Body of pancreas (tissue), 4 donors: ENCODE results near the gene SGMS1. TPM values are rescaled to one million over a fixed set of nuclear protein-coding genes. Genes with fewer than 3 reads are reported as not detected.

Source experiments
- ATAC-seq: fragments of 150-250 bp; one replicate; pipeline ENCODE4 v1.9.1; 2016
- DNase-seq, 4 donors: peaks; one replicate each; pipeline ENCODE4 v3.0.0-alpha.2; 2019
- H3K27ac ChIP-seq, 4 donors: fragments of 200-600 bp; sonication (generic); 1 replicate in 3 of 4; 2 replicates in 1 of 4; pipeline versions ENCODE4 v1.5.1 to v1.6.1; 2016 to 2019; ENCODE audit warnings: mild to moderate bottlenecking in 1 of 4, mixed read lengths in 1 of 4, moderate library complexity in 1 of 4
- H3K27me3 ChIP-seq, 2 donors: fragments of 200-600 bp; sonication (generic); one replicate each; pipeline ENCODE4 v1.6.0; 2016; ENCODE audit warnings: mild to moderate bottlenecking in 1 of 2
- H3K36me3 ChIP-seq, 2 donors: fragments of 200-600 bp; sonication (generic); replicated peaks in 1 of 2; 2 replicates each; pipeline ENCODE4 v1.5.1; 2016; ENCODE audit warnings: low read depth in 2 of 2; ENCODE audit not compliant: insufficient read depth in 1 of 2
- H3K4me1 ChIP-seq: fragments of 200-600 bp; sonication (generic); one replicate; pipeline ENCODE4 v1.6.0; 2016
- H3K4me3 ChIP-seq, 2 donors: fragments of 200-600 bp; sonication (generic); 1 replicate in 1 of 2; 2 replicates in 1 of 2; pipeline ENCODE4 v1.5.1; 2016 to 2019
- H3K9me3 ChIP-seq, 3 donors: fragments of 200-600 bp; sonication (generic); 1 replicate in 2 of 3; 2 replicates in 1 of 3; pipeline ENCODE4 v1.5.1; 2016
- POLR2A ChIP-seq, 3 donors: fragments of 450-650 bp; IDR thresholded peaks; one replicate each; pipeline ENCODE4 v1.6.1; 2016; ENCODE audit warnings: antibody characterized with exemption in 3 of 3, mild to moderate bottlenecking in 2 of 3
- WGBS, 2 donors: methylation state at CpG; one replicate each; pipeline ENCODE4 v1.1.5; 2017; 5-methylcytosine and 5-hydroxymethylcytosine counted together
- intact Hi-C: fragments of 100-400 bp; cut with DNase I; formaldehyde crosslinking; loops from one replicate; pipeline ENCODE4 v1.15.1; 2023
- total RNA-seq, 2 donors: library from RNA; depleted of rRNA; stranded (reverse); fragments of >200 nt; gene quantifications; one replicate each; pipeline ENCODE4 v1.1.0, GENCODE V29; 2016
- TF ChIP-seq, protein P1 (sequence below), 7 experiments: fragments of 450-650 bp in 4 of 7; fragments of 200-600 bp in 3 of 7; sonication (generic) in 3 of 7; IDR thresholded peaks; one replicate each; pipeline ENCODE4 v1.5.1; 2016 to 2019; ENCODE audit warnings: antibody characterized with exemption in 7 of 7

SGMS1 gene
- total RNA-seq, 2 donors from 2014 or later = 46.2 to 68.9 TPM

DNA sequence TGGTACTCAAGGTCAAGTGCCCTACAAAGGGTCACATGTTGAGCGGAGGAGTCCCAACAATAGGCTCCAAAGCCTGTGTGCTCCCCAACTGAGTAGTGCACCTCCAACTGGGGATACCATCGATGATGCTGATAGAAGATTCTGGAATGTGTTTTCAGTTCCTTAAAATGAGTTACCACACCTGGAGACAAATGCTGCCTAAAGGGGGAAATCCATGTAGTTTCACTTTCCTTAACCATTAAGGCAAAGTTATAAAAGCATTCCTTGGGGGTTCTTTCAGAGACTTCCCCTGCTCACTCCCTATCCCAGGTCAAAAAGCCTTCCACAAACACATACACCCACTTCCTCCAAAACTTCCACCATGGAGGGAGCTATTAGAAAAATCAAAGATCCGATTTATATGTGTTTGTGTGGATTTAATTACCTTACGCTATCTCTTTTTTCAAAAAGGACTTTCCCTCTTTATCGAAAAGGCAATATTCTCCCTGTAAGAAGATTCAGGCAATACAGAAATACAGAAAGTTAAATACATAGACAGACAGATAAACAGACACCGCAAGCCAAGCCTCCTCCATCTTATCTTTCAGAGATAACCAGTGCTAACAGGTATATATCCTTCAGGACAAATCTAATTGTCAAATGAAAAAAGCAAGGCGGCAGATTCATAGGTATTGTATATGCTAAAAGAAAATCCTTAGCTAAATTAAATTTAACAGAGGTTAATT is 236.6 kb downstream of the SGMS1 start:
- intact Hi-C loops = no loop called here
- WGBS, 2 donors = 80 to 84% methylated on average over 7 of the region's 7 CpGs
- TF ChIP-seq POLR2A (IDR thresholded peaks at IDR 0.05) = no peak
- TF ChIP-seq, protein P1, sequence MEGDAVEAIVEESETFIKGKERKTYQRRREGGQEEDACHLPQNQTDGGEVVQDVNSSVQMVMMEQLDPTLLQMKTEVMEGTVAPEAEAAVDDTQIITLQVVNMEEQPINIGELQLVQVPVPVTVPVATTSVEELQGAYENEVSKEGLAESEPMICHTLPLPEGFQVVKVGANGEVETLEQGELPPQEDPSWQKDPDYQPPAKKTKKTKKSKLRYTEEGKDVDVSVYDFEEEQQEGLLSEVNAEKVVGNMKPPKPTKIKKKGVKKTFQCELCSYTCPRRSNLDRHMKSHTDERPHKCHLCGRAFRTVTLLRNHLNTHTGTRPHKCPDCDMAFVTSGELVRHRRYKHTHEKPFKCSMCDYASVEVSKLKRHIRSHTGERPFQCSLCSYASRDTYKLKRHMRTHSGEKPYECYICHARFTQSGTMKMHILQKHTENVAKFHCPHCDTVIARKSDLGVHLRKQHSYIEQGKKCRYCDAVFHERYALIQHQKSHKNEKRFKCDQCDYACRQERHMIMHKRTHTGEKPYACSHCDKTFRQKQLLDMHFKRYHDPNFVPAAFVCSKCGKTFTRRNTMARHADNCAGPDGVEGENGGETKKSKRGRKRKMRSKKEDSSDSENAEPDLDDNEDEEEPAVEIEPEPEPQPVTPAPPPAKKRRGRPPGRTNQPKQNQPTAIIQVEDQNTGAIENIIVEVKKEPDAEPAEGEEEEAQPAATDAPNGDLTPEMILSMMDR (IDR thresholded peaks at IDR 0.05) = no peak
- Histone ChIP-seq H3K9me3 (no peaks in the 10 kb centered on the region), H3K27ac (no peak overlapping the region), H3K4me3 (no peak overlapping the region), H3K36me3 (no peaks in the 10 kb centered on the region), H3K27me3 (no peaks in the 10 kb centered on the region), H3K4me1 (peaks cover 24% of the 10 kb centered on the region)
- DNase-seq = no peak
- no peak for ATAC-seq

DNA sequence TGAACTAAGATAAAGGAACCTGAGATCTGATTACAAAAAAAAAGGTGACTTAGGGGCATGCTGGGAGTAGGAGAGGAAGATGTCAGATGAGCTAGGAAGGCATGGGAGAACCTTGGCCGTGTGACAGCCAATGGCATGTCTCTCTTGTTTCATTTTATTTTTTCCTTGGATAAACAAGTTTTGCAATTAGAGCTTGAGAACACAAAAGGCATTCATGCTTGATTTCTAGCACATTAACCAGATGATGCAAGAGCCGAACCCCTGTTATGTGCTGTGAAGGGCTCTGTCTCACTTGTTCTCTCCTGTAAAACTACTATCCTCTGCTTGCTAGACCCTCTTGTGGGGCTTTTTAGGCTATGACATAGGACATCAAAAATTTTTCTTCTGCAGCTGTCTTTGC is 238.1 kb downstream of the SGMS1 start:
- Histone ChIP-seq H3K27ac (peak overlapping the region in 1 of 4 donors; percentile 20), H3K4me1 (peaks cover 23% of the 10 kb centered on the region), H3K4me3 (no peak overlapping the region), H3K27me3 (no peaks in the 10 kb centered on the region), H3K9me3 (no peaks in the 10 kb centered on the region), H3K36me3 (no peaks in the 10 kb centered on the region)
- intact Hi-C loops = no loop called here
- DNase-seq (peak in 2 of 4 donors; percentile 20 to 21), ATAC-seq (no peak)
- TF ChIP-seq, protein P1 (IDR thresholded peaks at IDR 0.05) = no peak
- TF ChIP-seq POLR2A (IDR thresholded peaks at IDR 0.05) = no peak
- 65 to 73% methylated on average over 2 of the region's 2 CpGs for WGBS, 2 donors

DNA sequence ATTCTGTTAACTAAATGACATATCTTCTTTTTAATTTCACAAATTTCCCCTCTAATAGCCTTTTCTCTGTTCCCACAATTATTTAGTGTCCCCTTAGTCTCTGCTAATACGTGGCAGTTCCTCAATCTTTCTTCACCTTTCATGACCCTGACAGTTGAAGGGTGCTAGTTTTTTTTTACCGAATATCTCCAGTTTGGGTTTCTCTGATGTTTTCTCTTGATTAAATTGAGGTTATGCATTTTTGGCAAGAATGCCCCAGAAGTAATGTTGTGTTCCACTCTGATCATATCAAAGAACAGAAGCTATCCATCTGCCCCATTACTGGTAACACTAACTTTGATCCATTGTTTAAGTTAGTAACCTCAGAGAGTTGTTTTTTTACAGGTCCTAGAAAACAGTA is 238.9 kb downstream of the SGMS1 start:
- H3K9me3 ChIP-seq = no peaks in the 10 kb centered on the region
- H3K4me3 ChIP-seq = no peak overlapping the region
- TF ChIP-seq, protein P1 (IDR thresholded peaks at IDR 0.05) = no peak
- TF ChIP-seq POLR2A (IDR thresholded peaks at IDR 0.05) = no peak
- no peaks in the 10 kb centered on the region for H3K36me3 ChIP-seq
- no peaks in the 10 kb centered on the region for H3K27me3 ChIP-seq
- intact Hi-C loops = no loop called here
- H3K4me1 ChIP-seq = peaks cover 24% of the 10 kb centered on the region
- 77% methylated on average over 2 of the region's 2 CpGs for WGBS, 2 donors
- ATAC-seq (no peak), DNase-seq (no peak)
- H3K27ac ChIP-seq = no peak overlapping the region

GRCh38 chr10:50384238-50384637 is 239.5 kb downstream of the SGMS1 start:
- no peaks in the 10 kb centered on the region for H3K27me3 ChIP-seq
- intact Hi-C loops = no loop called here
- no peak overlapping the region for H3K4me3 ChIP-seq
- no peak for TF ChIP-seq POLR2A (IDR thresholded peaks at IDR 0.05)
- H3K36me3 ChIP-seq = no peaks in the 10 kb centered on the region
- H3K27ac ChIP-seq = no peak overlapping the region
- ATAC-seq = no peak
- H3K4me1 ChIP-seq = peaks cover 27% of the 10 kb centered on the region
- no peak for DNase-seq
- no peaks in the 10 kb centered on the region for H3K9me3 ChIP-seq

DNA sequence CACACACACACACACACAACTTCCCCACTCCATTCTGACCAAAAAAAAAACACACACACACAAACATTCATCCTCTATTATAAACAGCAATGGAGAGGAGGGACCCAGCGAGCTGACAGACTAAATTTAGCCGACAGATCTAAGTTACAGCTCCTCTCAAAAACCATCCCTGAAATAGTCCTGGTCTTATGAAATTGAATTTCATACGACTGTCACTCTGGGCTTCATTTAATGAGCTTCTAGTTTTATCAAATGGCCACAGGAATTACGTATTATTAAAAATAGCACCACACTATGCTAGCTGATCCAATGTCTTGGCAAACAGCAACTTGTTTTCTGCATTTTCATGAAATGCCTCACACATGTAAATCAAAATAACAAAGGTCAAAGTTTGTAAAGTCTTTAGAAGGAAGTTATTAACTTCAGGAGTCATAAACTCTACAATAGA is 241.2 kb downstream of the SGMS1 start:
- Histone ChIP-seq H3K27me3 (no peaks in the 10 kb centered on the region), H3K4me3 (no peak overlapping the region), H3K9me3 (no peaks in the 10 kb centered on the region), H3K27ac (no peak overlapping the region), H3K4me1 (peaks cover 22% of the 10 kb centered on the region), H3K36me3 (no peaks in the 10 kb centered on the region)
- DNase-seq = no peak
- intact Hi-C loops = no loop called here
- WGBS, 2 donors = 79 to 83% methylated on average over 4 of the region's 4 CpGs
- TF ChIP-seq, protein P1 (IDR thresholded peaks at IDR 0.05) = no peak
- no peak for TF ChIP-seq POLR2A (IDR thresholded peaks at IDR 0.05)
- ATAC-seq = no peak
